BLaER1 (cell line): Measurements from ENCODE around the gene MCOLN2.

Experiments used
- H3K27ac ChIP-seq: shearing (Covaris generic); formaldehyde crosslinking; 2 replicates; pipeline ENCODE4 v1.8.1; 2022
- H3K27me3 ChIP-seq: shearing (Covaris generic); formaldehyde crosslinking; 2 replicates; pipeline ENCODE4 v1.8.1; 2022
- H3K36me3 ChIP-seq: shearing (Covaris generic); formaldehyde crosslinking; 2 replicates; pipeline ENCODE4 v1.8.1; 2022
- H3K4me1 ChIP-seq: shearing (Covaris generic); formaldehyde crosslinking; 2 replicates; pipeline ENCODE4 v1.8.1; 2022
- H3K4me2 ChIP-seq: shearing (Covaris generic); formaldehyde crosslinking; 2 replicates; pipeline ENCODE4 v1.8.1; 2022
- H3K4me3 ChIP-seq: shearing (Covaris generic); formaldehyde crosslinking; 2 replicates; pipeline ENCODE4 v1.8.1; 2022
- H3K9ac ChIP-seq: shearing (Covaris generic); formaldehyde crosslinking; 2 replicates; pipeline ENCODE4 v1.8.1; 2022
- H3K9me3 ChIP-seq: shearing (Covaris generic); formaldehyde crosslinking; 2 replicates; pipeline ENCODE4 v1.8.1; 2022
- H4K20me1 ChIP-seq: shearing (Covaris generic); formaldehyde crosslinking; 2 replicates; pipeline ENCODE4 v1.8.1; 2022
- Cebpa-rat ChIP-seq: shearing (Covaris generic); IDR thresholded peaks from 2 replicates; pipeline ENCODE4 v1.8.1; 2022

Gene MCOLN2

DNA sequence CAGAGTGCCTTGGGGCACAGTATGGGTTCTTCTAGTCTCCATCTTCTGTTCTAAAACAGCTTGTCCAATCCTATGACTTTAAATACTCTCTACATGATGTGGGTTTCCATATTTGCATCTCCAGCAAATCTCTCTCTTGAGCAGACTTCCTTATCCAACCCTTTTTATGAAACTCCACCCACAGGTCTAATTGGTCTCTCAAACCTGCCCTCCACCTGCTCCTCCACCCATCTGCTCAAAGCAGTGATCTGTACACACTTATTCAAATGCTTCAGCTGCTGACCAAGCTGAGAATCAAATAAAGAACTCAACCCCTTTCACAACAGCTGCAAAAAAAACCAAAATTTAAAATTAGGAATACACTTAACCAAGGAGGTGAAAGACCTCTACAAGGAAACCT, 11.5 kb downstream of the MCOLN2 start:
- no peak overlapping the region for H3K4me3 ChIP-seq
- H3K9ac ChIP-seq: no peak overlapping the region
- no peaks in the 10 kb centered on the region for H3K36me3 ChIP-seq
- no peak overlapping the region for H3K27ac ChIP-seq
- no peak overlapping the region for H3K4me2 ChIP-seq
- H3K4me1 ChIP-seq: 0 out of 2 replicates have a peak, but pooled peaks cover 5% of the 10 kb centered on the region
- no peaks in the 10 kb centered on the region for H3K27me3 ChIP-seq
- H3K9me3 ChIP-seq: no peaks in the 10 kb centered on the region
- no peak for TF ChIP-seq Cebpa-rat
- no peaks in the 10 kb centered on the region for H4K20me1 ChIP-seq

DNA sequence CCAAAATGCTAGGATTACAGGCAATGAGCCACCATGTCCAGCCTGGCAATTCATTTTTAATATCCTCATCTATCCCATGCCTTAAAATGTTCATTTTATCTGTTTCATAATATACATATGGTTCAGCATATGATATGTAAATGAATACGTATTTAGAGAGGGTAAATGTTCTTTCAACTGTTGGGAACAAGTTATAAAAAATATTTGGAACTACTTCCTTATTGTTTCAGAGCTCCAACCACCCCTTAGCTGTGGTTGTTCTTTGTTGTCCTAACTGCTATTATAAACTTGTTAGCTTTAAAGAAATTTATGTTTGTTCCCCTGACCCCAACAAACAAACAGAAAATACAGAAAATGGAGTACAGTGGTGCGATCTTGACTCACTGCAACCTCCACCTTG, 14.5 kb downstream of the MCOLN2 start:
- no peak for TF ChIP-seq Cebpa-rat
- no peak overlapping the region for H3K27ac ChIP-seq
- H3K27me3 ChIP-seq: no peaks in the 10 kb centered on the region
- H3K9ac ChIP-seq: no peak overlapping the region
- H3K4me1 ChIP-seq: no peaks in the 10 kb centered on the region
- no peaks in the 10 kb centered on the region for H3K9me3 ChIP-seq
- no peaks in the 10 kb centered on the region for H3K36me3 ChIP-seq
- no peak overlapping the region for H3K4me2 ChIP-seq
- H4K20me1 ChIP-seq: no peaks in the 10 kb centered on the region
- no peak overlapping the region for H3K4me3 ChIP-seq

DNA sequence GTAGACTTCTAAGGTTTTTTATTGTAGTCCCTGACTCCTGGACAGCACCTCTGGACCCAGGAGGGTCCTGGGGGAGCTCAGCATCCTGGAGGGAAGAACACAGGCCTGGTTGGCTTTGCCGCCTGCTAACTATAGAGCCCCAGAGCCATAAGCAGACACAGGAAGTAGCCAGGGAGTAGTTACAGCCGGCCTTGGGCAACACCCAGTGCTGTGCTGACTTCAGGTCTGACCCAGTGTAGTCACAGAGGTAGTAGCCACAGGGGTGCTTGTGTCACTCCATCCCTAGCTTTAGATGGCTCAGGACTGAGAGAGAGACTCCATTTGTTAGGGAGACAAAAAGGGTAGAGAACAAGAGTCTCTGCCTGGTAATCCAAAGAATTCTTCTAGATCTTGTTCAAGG, 21.9 kb downstream of the MCOLN2 start:
- H3K9me3 ChIP-seq: no peaks in the 10 kb centered on the region
- peaks cover 12% of the 10 kb centered on the region for H3K4me1 ChIP-seq
- H3K27me3 ChIP-seq: no peaks in the 10 kb centered on the region
- no peak overlapping the region for H3K27ac ChIP-seq
- no peak overlapping the region for H3K4me3 ChIP-seq
- H3K9ac ChIP-seq: no peak overlapping the region
- H4K20me1 ChIP-seq: no peaks in the 10 kb centered on the region
- H3K36me3 ChIP-seq: no peaks in the 10 kb centered on the region
- TF ChIP-seq Cebpa-rat: no peak
- no peak overlapping the region for H3K4me2 ChIP-seq

DNA sequence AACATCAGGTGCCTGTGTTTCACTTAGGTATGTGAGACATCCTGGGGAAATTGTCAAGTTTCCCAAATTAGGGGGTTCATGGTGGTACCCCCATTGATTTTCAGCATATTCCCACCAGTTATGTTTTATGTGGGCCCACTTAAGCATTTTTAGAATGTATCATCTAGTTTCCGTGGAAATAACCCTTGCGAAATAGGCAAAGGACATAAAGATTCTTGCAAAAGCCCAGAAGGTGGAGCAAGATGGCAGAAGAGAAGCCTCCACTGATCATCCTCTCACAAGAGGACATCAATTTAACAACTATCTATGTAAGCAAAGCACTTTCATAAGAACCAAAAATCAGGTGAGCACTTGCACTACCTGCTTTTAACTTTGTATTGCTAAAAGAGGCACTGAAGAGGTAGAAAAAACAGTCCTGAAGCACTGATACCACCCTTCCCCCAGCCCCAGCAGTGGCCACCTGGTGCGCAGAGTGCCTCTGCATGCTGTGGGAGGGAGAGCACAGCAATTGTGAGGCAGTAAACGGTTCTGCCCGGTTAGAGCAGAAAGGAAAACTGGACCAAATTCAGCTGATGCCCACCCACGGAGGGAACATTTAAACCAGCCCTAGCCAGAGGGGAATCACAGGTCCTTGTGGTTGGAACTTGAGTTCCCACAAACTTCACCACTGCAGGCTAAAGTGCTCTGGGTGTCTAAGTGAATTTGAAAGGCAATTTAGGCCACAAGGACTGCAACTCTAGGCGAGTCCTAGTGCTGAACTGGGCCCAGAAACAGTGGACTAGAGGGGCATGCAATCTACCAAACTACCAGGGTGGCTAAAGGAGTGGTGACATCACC, 23.2 kb downstream of the MCOLN2 start:
- Histone ChIP-seq H3K36me3 (no peaks in the 10 kb centered on the region), H3K4me1 (peaks cover 12% of the 10 kb centered on the region), H4K20me1 (no peaks in the 10 kb centered on the region), H3K4me3 (no peak overlapping the region), H3K9ac (no peak overlapping the region), H3K9me3 (no peaks in the 10 kb centered on the region), H3K4me2 (no peak overlapping the region), H3K27ac (no peak overlapping the region), H3K27me3 (no peaks in the 10 kb centered on the region)
- 0 out of 2 replicates have a peak, but pooled peaks have one; percentile 16 for TF ChIP-seq Cebpa-rat

DNA sequence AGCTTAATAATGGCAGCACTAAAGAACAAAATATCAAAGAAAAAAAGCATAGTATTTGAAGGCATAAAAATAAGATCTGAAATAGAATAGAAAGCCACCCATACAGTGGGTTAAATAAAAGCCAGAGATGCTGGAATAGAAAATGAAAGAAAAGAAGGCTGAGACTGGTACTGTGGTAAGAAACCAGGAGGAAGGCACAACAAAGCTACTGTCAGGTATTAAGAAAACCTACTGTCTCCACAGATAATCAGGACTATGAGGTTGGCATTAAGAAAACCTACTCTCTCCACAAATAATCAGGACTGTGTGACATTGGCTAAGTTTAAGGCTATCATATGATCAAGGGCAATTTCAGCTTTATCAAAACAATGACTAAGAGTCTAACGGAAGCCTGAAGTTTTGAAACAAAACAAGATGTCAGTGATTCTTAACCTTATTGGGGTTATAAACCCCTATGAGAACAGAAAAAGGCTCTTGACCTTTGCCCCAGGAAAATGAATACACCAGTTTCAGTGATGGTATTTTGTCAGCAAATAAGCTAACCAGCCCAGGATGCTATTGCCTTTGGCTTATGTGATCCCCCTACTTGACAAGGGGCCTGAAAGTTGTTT, 24.4 kb downstream of the MCOLN2 start:
- Histone ChIP-seq H3K4me2 (peak overlapping the region; percentile 39), H3K4me1 (peaks cover 12% of the 10 kb centered on the region), H3K27me3 (no peaks in the 10 kb centered on the region), H3K36me3 (no peaks in the 10 kb centered on the region), H3K4me3 (no peak overlapping the region), H3K27ac (no peak overlapping the region), H3K9ac (no peak overlapping the region), H3K9me3 (no peaks in the 10 kb centered on the region), H4K20me1 (no peaks in the 10 kb centered on the region)
- no peak for TF ChIP-seq Cebpa-rat

DNA sequence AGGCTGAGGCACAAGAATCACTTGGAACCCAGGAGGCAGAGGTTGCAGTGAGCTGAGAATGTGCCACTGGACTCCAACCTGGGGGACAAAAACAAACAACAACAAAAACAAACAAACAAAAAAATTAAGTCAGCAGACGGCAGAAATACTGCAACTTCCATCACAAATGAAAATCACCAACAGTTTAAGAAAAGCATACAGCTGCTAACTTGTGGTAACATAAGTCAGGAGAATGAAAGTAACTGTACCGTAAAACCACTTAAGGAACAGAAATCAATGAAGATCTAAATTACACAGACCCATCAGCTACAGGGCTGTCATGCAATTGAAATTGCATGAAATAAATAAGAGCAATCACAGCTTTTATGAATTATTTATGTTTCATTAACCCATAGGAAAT, 25.0 kb downstream of the MCOLN2 start:
- Histone ChIP-seq H3K27me3 (no peaks in the 10 kb centered on the region), H3K9ac (no peak overlapping the region), H3K4me3 (no peak overlapping the region), H3K4me1 (peaks cover 12% of the 10 kb centered on the region), H4K20me1 (no peaks in the 10 kb centered on the region), H3K9me3 (no peaks in the 10 kb centered on the region), H3K4me2 (peak overlapping the region; percentile 39), H3K36me3 (no peaks in the 10 kb centered on the region), H3K27ac (no peak overlapping the region)
- TF ChIP-seq Cebpa-rat: no peak

DNA sequence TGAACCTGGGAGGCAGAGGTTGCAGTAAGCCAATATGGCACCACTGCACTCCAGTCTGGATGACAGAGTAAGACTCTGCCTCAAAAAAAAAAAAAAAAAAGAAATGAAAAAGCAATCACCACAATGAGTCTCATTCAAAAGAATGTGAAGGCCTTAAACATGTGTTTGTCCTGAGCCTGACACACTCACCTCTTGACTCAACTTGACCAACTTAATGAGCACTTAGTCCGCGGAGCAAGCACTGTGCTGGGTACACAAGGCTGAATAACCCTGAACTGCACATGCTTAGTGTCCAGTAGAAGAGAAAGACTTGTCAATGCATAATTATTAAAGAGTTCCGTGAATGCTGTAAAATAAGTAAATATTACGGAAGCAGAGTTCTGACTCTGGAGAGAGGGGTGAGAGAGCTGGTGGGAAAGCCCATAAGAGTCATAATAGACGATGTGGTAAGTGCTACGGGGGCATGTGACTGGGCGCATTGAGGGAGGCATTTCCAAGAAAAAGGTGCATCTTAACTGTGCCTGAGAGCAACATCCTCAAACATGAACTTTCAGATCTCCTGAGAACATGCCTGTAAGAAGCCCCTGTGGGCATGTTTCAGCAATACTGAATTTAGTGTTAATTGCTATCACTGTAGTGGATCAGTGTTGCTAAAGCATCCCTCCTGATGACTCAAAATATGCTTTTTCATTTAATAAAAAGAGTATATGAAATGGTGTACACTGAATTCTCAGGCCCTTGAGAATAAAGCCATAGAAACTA, 27.2 kb downstream of the MCOLN2 start:
- Histone ChIP-seq H3K36me3 (no peaks in the 10 kb centered on the region), H3K9me3 (no peaks in the 10 kb centered on the region), H3K4me1 (peaks cover 12% of the 10 kb centered on the region), H3K9ac (no peak overlapping the region), H3K27me3 (no peaks in the 10 kb centered on the region), H3K4me2 (no peak overlapping the region), H4K20me1 (no peaks in the 10 kb centered on the region), H3K4me3 (no peak overlapping the region), H3K27ac (no peak overlapping the region)
- no peak for TF ChIP-seq Cebpa-rat

DNA sequence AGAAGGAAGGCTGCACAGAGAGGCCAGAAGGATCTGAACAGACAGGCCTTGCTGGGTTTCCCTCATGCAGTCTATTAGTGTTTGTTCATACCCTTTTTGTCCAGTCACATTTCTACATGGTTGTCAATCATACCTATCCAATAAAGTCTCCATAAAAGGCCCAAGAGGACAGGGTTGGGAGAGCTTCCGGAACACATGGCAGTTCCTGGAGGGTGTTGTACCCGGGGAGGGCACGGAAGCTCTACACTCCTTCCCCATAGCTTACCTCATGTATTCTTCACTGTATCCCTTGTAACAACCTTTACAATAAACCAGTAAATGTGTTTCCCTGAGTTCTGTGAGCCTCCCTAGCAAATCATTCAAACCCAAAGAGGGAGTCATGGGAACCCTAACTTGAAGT, 28.0 kb downstream of the MCOLN2 start:
- no peak overlapping the region for H3K9ac ChIP-seq
- H3K4me1 ChIP-seq: peaks cover 12% of the 10 kb centered on the region
- H3K27ac ChIP-seq: no peak overlapping the region
- H3K4me3 ChIP-seq: no peak overlapping the region
- no peak for TF ChIP-seq Cebpa-rat
- H3K9me3 ChIP-seq: no peaks in the 10 kb centered on the region
- no peak overlapping the region for H3K4me2 ChIP-seq
- H4K20me1 ChIP-seq: no peaks in the 10 kb centered on the region
- H3K36me3 ChIP-seq: no peaks in the 10 kb centered on the region
- no peaks in the 10 kb centered on the region for H3K27me3 ChIP-seq

DNA sequence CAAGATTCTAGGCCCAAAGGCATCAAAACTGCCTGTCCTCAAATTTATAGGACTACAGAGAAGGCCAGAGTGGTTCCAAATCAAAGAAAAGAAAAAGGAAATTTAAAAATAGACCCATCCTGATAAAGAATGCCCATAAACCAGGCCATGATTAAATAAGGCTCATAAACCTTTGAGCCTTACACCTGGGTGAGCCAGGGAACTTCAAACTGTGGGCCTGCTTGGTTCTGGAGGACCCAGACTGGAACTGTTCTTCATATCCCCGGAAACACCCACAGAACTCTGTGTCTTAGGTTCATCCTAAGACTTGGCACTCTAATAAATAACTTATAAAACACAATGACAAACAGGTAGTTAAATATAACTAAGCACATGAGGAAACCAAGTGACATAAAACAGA, 28.8 kb downstream of the MCOLN2 start:
- Histone ChIP-seq H3K9me3 (no peaks in the 10 kb centered on the region), H3K4me3 (no peak overlapping the region), H3K27me3 (no peaks in the 10 kb centered on the region), H3K27ac (no peak overlapping the region), H3K36me3 (no peaks in the 10 kb centered on the region), H3K9ac (no peak overlapping the region), H3K4me2 (no peak overlapping the region), H4K20me1 (no peaks in the 10 kb centered on the region), H3K4me1 (peaks cover 12% of the 10 kb centered on the region)
- TF ChIP-seq Cebpa-rat: no peak

DNA sequence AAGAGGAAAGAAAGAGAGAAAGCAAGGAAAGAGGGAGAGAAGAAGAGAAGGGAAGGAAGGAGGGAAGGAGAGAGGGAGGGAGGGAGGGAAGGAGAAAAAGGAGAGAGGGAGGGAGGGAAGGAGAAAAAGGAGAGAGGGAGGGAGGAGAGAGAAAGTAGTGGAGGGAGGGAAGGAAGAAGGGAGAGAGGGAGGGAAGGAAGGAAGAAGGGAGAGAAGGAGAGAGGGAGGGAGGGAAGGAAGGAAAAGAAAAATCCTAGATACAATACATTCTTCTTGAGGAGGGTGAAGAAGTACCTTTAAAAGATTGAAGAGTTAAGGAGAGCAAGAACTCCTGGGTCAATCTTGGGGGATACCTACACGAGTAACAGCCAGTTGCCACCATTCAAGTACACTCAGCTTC, 29.2 kb downstream of the MCOLN2 start:
- TF ChIP-seq Cebpa-rat: no peak
- no peaks in the 10 kb centered on the region for H3K36me3 ChIP-seq
- no peak overlapping the region for H3K27ac ChIP-seq
- H3K9ac ChIP-seq: no peak overlapping the region
- H3K27me3 ChIP-seq: no peaks in the 10 kb centered on the region
- no peak overlapping the region for H3K4me3 ChIP-seq
- no peaks in the 10 kb centered on the region for H4K20me1 ChIP-seq
- no peaks in the 10 kb centered on the region for H3K9me3 ChIP-seq
- no peak overlapping the region for H3K4me2 ChIP-seq
- H3K4me1 ChIP-seq: peaks cover 12% of the 10 kb centered on the region
